NCI-H510A (cell line): ENCODE results near the gene ECSCR.
A peak's percentile ranks its signal among the peaks of the same experiment; 100 is the strongest.
"Not testable (repeated sequence)": the region's sequence is repeated elsewhere in the genome, so short reads cannot be mapped to it uniquely, and the experiment has no call there.

ENCODE experiments used
- DNase-seq: peaks from one replicate; lab custom pipeline; 2025; lab: John Stamatoyannopoulos, UW

ECSCR gene

GRCh38 chr5:139446956-139447779 lies 15.4 kb downstream of the ECSCR start:
- no peak for DNase-seq

GRCh38 chr5:139445325-139446170 lies 17.0 kb downstream of the ECSCR start:
- no peak for DNase-seq

GRCh38 chr5:139443831-139444453 lies 18.6 kb downstream of the ECSCR start:
- no peak for DNase-seq

- DNase-seq, result not testable (repeated sequence)
These were observed 22.1 kb downstream of the ECSCR start for GRCh38 chr5:139440416-139440815.

- peak; percentile 80 for DNase-seq
These were observed 23.3 kb downstream of the ECSCR start, which contains the start of gene DNAJC18 for GRCh38 chr5:139439013-139439903. Gene DNAJC18, minus strand, starts transcription at chr5:139439525. Its CDS starts 80 bp downstream, at chr5:139439445.

GRCh38 chr5:139438707-139439012 lies 23.9 kb downstream of the ECSCR start:
- no peak for DNase-seq

GRCh38 chr5:139435676-139436075 lies 26.9 kb downstream of the ECSCR start:
- no peak for DNase-seq

GRCh38 chr5:139431706-139432105 lies 30.8 kb downstream of the ECSCR start:
- DNase-seq, result no peak

- no peak for DNase-seq
These were observed 32.5 kb downstream of the ECSCR start for GRCh38 chr5:139430015-139430414.

- no peak for DNase-seq
These were observed 36.2 kb downstream of the ECSCR start for GRCh38 chr5:139426203-139426885.

GRCh38 chr5:139425497-139425896 lies 37.0 kb downstream of the ECSCR start:
- DNase-seq, result no peak

GRCh38 chr5:139422307-139422893 lies 40.1 kb downstream of the ECSCR start:
- no peak for DNase-seq

GRCh38 chr5:139419226-139420192 lies 43.0 kb downstream of the ECSCR start:
- no peak for DNase-seq

- no peak for DNase-seq
These were observed 43.8 kb downstream of the ECSCR start for GRCh38 chr5:139418793-139419192.

- DNase-seq, result no peak
These were observed 45.3 kb downstream of the ECSCR start for GRCh38 chr5:139417214-139417613.

- no peak for DNase-seq
These were observed 45.9 kb downstream of the ECSCR start for GRCh38 chr5:139416651-139417050.

- no peak for DNase-seq
These were observed 46.7 kb downstream of the ECSCR start for GRCh38 chr5:139415869-139416268.

- no peak for DNase-seq
These were observed 47.2 kb downstream of the ECSCR start for GRCh38 chr5:139415221-139415861.

GRCh38 chr5:139414581-139415130 lies 47.9 kb downstream of the ECSCR start:
- DNase-seq, result no peak
